HG02798 (cell line): Measurements from ENCODE around the gene POLG.

ENCODE experiments used
- ATAC-seq: cut with Tn5 transposase; IDR thresholded peaks from one replicate; pipeline ENCODE4 v1.9.1; 2021; ENCODE audit warnings: mild to moderate bottlenecking; ENCODE audit not compliant: unreplicated experiment, poor library complexity

The POLG gene

GRCh38 chr15:89329329-89330084, 5.1 kb downstream of the POLG start:
- ATAC-seq = no peak

DNA sequence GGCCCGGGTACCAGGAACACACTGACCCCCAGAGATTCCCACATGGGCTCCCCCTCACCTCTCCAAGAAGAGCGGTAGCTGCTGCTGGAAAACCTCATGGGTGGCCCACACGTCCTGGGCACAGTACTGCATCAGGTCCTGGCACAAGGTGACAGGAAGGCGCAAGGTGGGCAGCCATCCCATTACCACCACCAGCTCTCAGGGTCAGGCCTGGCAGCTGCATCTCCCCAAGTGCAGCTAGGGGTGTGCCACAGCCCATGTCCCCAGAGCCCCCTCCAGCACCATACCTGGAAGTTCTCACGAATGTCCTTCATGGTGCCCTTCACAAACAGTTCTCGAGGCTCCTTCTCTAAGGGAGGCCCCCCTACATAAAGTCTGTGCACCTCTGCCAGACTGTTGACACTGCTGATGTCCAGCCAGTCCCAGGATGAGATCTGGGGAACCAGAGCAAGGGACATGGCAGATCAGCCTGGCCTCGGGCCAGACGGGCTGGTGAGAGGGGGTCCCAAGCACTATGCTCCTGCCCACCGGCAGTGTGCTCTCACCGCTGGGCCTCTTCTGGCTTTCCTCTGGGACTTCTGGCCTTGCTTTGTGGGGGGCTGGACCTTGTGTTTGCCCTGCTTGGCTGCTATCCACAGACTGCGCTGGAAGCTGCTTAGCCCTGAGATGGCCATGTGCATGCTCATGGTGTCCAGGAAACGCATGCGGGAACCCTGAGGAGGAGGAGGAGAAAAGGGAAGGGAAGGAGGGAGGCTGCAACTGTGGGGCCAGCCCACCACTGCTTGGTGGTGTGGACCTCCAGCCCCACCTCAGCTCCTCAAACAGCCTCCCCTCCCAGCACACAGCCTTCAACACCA, 6.0 kb downstream of the POLG start:
- ATAC-seq = no peak

- no peak for ATAC-seq
Measured at GRCh38 chr15:89327113-89327512, 7.5 kb downstream of the POLG start.

GRCh38 chr15:89326316-89326715, 8.3 kb downstream of the POLG start:
- ATAC-seq = no peak

DNA sequence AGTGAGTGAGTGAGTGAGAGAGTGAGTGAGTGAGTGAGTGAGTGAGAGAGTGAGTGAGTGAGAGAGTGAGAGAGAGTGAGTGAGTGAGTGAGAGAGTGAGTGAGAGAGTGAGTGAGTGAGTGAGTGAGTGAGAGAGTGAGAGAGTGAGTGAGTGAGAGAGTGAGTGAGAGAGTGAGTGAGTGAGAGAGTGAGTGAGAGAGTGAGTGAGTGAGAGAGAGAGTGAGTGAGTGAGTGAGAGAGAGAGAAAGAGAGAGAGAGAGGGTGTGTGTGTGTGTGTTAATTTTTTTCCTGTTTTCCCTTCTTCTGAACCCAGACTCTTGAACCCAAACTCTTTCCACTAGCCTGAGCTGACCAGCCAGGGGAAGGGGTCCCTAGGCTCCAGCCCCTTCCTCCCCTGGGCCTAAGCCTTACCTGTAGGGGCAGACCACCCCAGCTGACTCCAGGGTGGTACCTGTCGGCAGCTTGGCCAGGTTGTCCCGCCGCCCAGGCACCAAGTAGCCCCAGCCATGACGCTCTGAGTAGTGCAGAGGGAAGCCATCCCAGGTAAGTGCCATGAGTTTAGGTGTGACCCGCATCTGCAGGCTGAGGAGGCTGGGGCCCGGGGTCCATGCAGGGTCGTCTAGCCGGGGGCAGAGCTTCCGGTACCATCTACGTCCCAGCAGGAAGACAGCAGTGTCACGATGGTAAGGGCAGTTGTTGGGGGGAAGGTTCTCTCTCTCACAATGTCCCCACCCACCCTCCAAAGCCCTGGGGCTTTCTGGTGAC, 9.4 kb downstream of the POLG start:
- no peak for ATAC-seq

DNA sequence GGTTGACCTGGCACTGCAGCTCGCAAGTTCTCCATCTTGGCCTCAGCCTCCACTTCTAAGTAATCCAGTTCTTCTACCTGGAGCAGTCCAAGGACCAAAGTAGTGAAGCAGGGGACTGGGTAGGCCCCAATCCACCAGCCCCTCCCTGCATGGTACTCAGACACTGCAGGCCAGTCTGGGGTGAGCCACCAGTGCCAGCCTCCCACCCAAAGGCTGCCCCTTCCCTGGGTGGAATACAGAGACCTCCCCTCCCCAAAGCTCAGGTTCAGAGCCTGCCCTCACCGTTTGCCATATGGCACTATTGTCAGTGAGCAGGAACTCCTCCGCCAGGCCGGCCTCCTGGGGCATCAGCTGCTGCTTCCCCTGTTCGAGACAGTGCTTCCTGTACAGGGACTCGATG, 10.8 kb downstream of the POLG start:
- ATAC-seq = no peak

DNA sequence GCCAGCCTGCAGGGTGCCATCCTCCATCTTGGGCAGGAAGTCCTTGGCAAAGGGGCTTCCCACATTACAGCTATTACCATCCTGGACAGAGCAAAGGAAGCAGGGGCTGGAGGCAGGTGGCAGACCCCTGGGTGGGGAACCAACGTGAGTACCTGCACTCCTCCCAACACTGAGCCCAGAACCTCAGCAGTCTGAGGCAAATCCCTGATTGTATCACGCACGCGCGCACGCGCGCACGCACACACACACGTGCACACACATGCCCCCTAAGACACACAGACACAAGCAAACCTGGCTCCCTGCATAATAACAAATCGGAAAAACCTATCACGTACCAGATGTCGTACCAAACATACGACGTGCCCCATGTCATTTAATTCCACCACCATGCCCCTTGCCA, 11.8 kb downstream of the POLG start:
- ATAC-seq = no peak

- ATAC-seq = no peak
Measured at GRCh38 chr15:89321521-89322410, 12.9 kb downstream of the POLG start.

DNA sequence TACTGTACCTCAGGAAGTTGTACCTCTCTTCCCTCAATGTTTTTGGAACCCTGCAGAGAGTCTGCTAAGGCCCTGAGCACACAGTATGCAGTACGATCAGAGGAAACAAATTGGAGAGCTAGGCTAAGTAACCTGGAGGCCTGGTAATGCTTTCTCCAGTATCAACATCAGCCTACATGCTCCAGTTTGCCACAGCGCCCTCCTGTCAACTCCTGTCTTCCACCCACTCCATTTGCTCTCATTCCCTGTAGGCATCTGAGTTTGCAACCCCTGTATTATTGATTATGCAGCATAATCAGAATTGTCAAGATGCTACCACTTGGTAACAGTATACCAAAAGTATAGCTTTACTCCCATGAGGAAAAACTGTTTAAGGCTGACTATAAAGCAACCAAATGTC, 14.4 kb downstream of the POLG start:
- no peak for ATAC-seq

DNA sequence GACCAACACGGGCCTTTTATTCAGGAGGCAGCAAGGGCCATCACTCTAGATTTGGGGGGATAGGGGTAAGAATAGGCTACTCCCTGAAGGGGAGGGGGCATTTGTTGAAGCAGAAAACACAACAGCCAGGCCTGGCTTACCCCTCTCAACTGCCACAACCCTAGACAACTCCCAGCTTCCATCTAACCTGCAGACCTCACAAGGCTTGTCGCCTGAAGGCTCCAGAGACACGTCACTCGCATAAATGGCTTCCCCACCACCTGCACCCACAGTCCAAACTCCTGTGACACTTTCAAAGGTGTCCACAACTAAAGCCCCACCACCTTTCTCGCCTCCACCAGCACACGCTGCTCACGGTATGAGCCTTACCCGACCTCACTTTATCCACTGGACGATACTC, 14.9 kb downstream of the POLG start:
- no peak for ATAC-seq

GRCh38 chr15:89317186-89317720, 17.4 kb downstream of the POLG start:
- ATAC-seq = no peak

DNA sequence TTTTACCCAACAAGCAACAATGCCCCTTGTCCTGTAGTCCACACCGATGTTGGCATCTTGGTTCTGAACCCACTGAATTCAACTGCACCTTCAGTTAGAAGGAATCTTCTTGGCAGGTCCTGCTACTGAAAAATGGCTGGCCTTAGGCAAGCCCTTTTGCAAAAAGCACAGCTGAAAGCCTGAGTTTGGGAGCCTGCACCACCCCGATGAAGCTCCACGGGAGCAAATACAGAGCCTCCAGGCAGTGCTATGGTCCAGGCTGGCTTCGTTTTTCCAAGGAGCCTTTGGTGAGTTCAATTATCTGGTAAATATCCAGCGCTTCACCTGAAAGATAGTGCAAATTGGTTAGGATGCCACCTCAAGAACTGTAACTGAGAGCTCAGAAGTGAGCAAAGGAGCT, 18.1 kb downstream of the POLG start:
- ATAC-seq = no peak

DNA sequence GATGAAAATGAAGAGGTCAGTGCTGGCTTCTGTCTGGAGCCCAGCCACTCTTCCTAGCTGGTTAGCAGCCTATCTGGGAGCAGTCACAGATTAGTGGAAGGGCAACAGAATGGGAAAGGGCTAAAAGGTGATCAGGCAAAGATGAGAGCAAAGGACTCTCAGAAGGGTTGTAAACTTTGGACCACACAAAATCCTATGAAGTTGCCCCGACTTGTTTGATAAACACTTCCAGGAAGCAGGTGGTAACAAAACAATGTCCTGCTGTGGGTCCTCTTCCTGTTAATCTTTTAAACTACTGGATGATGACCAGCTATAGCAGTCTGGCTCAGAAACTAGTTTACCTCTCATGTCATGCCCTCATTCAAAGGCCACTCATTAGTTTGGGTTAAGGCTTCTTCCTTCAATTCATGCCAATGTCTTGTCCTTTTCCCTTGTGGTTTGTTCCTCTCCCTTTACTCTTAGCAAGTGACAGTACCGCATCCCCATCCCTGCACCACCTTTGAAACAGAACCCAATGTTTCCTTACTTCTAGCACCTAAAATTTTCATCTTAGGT, 19.2 kb downstream of the POLG start:
- no peak for ATAC-seq

- no peak for ATAC-seq
Measured at GRCh38 chr15:89309993-89310392, 24.6 kb downstream of the POLG start.

- ATAC-seq = no peak
Measured at GRCh38 chr15:89308236-89308635, 26.4 kb downstream of the POLG start.

DNA sequence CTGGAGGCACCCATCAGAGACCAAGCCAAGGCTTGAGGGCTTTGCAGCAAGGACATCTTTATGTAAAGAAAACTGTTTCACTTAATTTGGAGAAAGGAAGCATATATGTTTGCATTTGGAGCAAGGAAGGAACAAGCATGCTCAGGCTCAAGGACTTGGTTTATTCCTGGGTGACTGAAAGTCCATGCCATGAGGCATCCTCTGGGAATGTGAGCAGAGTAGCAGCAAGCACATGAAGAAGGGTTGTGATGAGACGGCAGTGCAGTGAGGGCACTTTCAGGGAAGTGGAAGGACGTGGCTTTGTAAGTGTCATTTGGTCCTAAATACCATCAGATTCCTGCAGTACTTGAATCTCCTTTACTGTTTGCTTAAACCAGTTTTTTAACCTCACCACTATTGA, 26.8 kb downstream of the POLG start:
- ATAC-seq = no peak

- no peak for ATAC-seq
Measured at GRCh38 chr15:89307046-89307587, 27.5 kb downstream of the POLG start.

DNA sequence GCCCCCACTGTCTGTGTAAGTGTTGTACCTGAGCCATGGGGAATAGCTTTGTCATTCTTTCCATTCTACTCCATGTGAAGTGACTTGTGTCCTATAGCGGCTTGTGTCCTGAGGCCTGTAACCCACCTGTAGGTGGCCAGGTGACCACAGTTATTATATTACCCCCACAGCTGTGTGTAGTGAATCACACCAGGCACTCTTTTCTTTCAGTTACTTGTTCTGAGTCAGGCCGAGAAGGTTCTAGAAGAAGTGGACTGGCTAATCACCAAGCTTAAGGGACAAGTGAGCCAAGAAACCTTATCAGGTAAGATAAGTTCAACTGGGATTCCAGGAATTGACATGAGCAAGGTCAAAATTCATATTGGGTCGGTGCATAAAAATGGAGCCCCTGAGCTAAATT, 29.2 kb downstream of the POLG start:
- no peak for ATAC-seq

DNA sequence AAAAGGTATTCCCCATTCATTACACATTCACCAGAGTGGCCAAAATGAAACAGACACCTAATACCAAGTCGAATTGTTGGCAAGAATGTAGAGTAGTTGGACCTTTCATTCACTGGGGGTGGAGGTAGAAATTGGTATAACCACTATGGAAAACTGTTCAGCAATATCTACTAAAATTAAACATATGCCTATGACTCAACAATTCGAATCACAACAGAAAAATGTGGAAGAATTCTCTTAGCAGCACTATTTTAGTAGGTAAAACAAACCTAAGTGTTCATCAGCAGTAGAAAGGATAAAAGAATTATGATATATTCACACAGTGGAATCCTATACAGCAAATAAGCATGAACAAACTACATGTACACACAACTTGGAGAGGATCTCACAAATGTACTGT, 30.6 kb downstream of the POLG start:
- no peak for ATAC-seq
